CD14-positive monocyte (primary cell): ENCODE measurements around the gene MCF2L. TPM values are rescaled to one million over a fixed set of nuclear protein-coding genes. Genes with fewer than 3 reads are reported as not detected.

ENCODE experiments used
- DNase-seq, 3 donors: peaks; one replicate each; pipeline ENCODE4 v3.0.0-alpha.2; 2011 to 2022
- H2AFZ ChIP-seq: 2 replicates; pipeline ENCODE4 v1.6.0; 2012; ENCODE audit warnings: mild to moderate bottlenecking, low read depth, low read length, inconsistent platforms; ENCODE audit not compliant: insufficient read depth, poor library complexity, severe bottlenecking
- H3K27ac ChIP-seq, 2 donors: 1 replicate in 1 of 2; 2 replicates in 1 of 2; pipeline ENCODE4 v1.5.1; 2012 to 2013; ENCODE audit warnings: low read length in 2 of 2, control low read depth in 1 of 2, inconsistent platforms in 1 of 2, low read depth in 1 of 2, mild to moderate bottlenecking in 1 of 2
- H3K27me3 ChIP-seq, 2 donors: one replicate each; pipeline versions ENCODE4 v1.6.0 to v1.6.1; 2011 to 2013; ENCODE audit warnings: low read length in 2 of 2; ENCODE audit not compliant: control insufficient read depth in 2 of 2, insufficient read depth in 2 of 2
- H3K36me3 ChIP-seq, 2 donors: replicated peaks in 1 of 2; 1 replicate in 1 of 2; 2 replicates in 1 of 2; pipeline versions ENCODE4 v1.5.1 to v1.6.1; 2012 to 2013; ENCODE audit warnings: low read length in 2 of 2, control low read depth in 1 of 2, inconsistent platforms in 1 of 2, mild to moderate bottlenecking in 1 of 2; ENCODE audit not compliant: insufficient read depth in 2 of 2, control insufficient read depth in 1 of 2
- H3K4me1 ChIP-seq, 2 donors: 1 replicate in 1 of 2; 2 replicates in 1 of 2; pipeline versions ENCODE4 v1.5.1 to v1.6.1; 2012 to 2013; ENCODE audit warnings: low read length in 2 of 2, control low read depth in 1 of 2, inconsistent platforms in 1 of 2, mild to moderate bottlenecking in 1 of 2, moderate library complexity in 1 of 2; ENCODE audit not compliant: insufficient read depth in 2 of 2, control insufficient read depth in 1 of 2
- H3K4me2 ChIP-seq: replicated peaks from 2 replicates; pipeline ENCODE3; 2012; ENCODE audit warnings: low read length, moderate library complexity, mild to moderate bottlenecking; ENCODE audit not compliant: poor library complexity, severe bottlenecking; ENCODE audit errors: extremely low read depth
- H3K4me3 ChIP-seq, 3 experiments: fragments of 200-600 bp in 1 of 3; sonication (generic) in 1 of 3; replicated peaks in 1 of 3; 1 replicate in 2 of 3; 2 replicates in 1 of 3; pipeline ENCODE4 v1.5.1; 2011 to 2013; ENCODE audit warnings: low read length in 3 of 3, mild to moderate bottlenecking in 3 of 3, control low read depth in 2 of 3, low read depth in 2 of 3, inconsistent platforms in 1 of 3, moderate library complexity in 1 of 3
- H3K79me2 ChIP-seq: 2 replicates; pipeline ENCODE4 v1.6.0; 2012; ENCODE audit warnings: mild to moderate bottlenecking, control low read depth, inconsistent platforms, low read length, moderate library complexity; ENCODE audit not compliant: insufficient read depth
- H3K9ac ChIP-seq: 2 replicates; pipeline ENCODE4 v1.6.0; 2017; ENCODE audit warnings: low read length, mild to moderate bottlenecking; ENCODE audit not compliant: insufficient read depth, poor library complexity, severe bottlenecking
- H3K9me3 ChIP-seq, 2 donors: replicated peaks in 1 of 2; 1 replicate in 1 of 2; 2 replicates in 1 of 2; pipeline versions ENCODE4 v1.5.1 to v1.6.1; 2012 to 2013; ENCODE audit warnings: low read length in 2 of 2, control low read depth in 1 of 2; ENCODE audit not compliant: control insufficient read depth in 1 of 2, insufficient read depth in 1 of 2
- H4K20me1 ChIP-seq: 2 replicates; pipeline ENCODE4 v1.6.0; 2012; ENCODE audit warnings: mild to moderate bottlenecking, low read length, control low read depth, moderate library complexity; ENCODE audit not compliant: insufficient read depth
- H3K27ac Mint-ChIP-seq, 7 donors: one replicate each; pipeline ENCODE4 v1.8.0; 2020; ENCODE audit warnings: mild to moderate bottlenecking in 7 of 7, mixed read lengths in 7 of 7, moderate library complexity in 6 of 7, inconsistent platforms in 2 of 7
- H3K27me3 Mint-ChIP-seq, 3 donors: one replicate each; pipeline ENCODE4 v1.8.0; 2021 to 2022; ENCODE audit warnings: low read depth in 3 of 3, mild to moderate bottlenecking in 3 of 3, mixed read lengths in 3 of 3, moderate library complexity in 3 of 3, inconsistent platforms in 1 of 3
- H3K36me3 Mint-ChIP-seq, 2 donors: one replicate each; pipeline ENCODE4 v1.8.0; 2020; ENCODE audit warnings: mixed read lengths in 2 of 2, inconsistent platforms in 1 of 2, mild to moderate bottlenecking in 1 of 2
- H3K4me1 Mint-ChIP-seq: one replicate; pipeline ENCODE4 v1.8.0; 2020; ENCODE audit warnings: mild to moderate bottlenecking, mixed read lengths
- H3K4me3 Mint-ChIP-seq, 2 donors: one replicate each; pipeline ENCODE4 v1.8.0; 2020; ENCODE audit warnings: mild to moderate bottlenecking in 2 of 2, mixed read lengths in 2 of 2, moderate library complexity in 1 of 2
- H3K9me3 Mint-ChIP-seq, 7 donors: one replicate each; pipeline ENCODE4 v1.8.0; 2020 to 2022; ENCODE audit warnings: mixed read lengths in 7 of 7, mild to moderate bottlenecking in 6 of 7, moderate library complexity in 6 of 7, inconsistent platforms in 2 of 7
- WGBS: methylation state at CpG from one replicate; pipeline ENCODE4 v1.1.5; 2013; ENCODE audit warnings: missing lambda C conversion rate; ENCODE audit not compliant: insufficient coverage; 5-methylcytosine and 5-hydroxymethylcytosine counted together
- intact Hi-C, 2 donors: fragments of 100-400 bp; cut with micrococcal nuclease; formaldehyde crosslinking; loops; one replicate each; pipeline versions ENCODE4 v1.15.0 to v1.15.1; 2023
- polyA plus RNA-seq, 3 donors: library from polyadenylated mRNA; depleted of rRNA in 1 of 3; unstranded in 2 of 3; stranded (reverse) in 1 of 3; fragments of 300-500 nt in 2 of 3; fragments of >200 nt in 1 of 3; fragmentation: Illumina TruSeq in 2 of 3; gene quantifications; 1 replicate in 2 of 3; 2 replicates in 1 of 3; pipeline ENCODE4 v1.2.3, GENCODE V29; 2012 to 2021
- TF ChIP-seq, protein P1 (sequence below): fragments of 200-600 bp; IDR thresholded peaks from one replicate; pipeline ENCODE4 v1.8.0; 2022; ENCODE audit warnings: antibody characterized with exemption, mild to moderate bottlenecking

MCF2L gene
- polyA plus RNA-seq, 3 donors: not detected

DNA sequence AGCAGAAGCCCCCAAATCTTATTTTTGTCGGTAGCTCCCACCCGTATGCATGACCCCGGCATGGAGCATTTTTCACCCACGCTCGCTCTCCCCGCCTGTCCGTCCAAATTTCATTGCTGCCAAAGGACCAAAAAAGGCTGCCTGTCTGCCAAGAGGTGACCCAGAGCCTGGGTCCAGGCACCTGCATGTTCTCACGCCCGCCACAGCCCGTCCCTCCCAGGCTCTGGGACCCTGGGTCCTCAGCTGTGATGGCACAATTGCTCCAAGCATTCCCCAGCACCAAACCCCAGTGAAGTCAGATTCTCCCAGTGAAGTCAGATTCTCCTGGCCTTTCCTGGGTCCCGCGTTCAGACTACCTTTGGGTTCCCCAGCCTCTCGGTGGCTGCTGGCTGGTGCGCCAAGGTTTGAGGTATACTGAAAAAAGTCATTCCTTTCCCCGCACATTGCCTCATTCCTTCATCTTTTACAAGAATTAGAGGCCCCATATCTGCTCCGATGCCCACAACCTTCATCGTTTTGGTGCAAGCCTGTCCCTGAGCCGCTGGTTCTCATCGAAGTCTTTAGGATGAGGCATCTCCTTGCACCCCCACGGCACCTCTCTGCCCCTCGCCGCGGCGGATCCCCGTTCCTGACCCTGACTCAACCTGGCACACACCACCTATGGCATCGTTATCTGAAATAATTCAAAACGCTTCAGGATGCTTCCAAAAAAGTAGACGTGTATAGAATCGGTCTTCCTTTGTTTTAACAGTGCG is 77.3 kb downstream of the MCF2L start:
- no peaks in the 10 kb centered on the region for H4K20me1 ChIP-seq
- H3K27ac ChIP-seq: no peak overlapping the region
- H3K9ac ChIP-seq: no peak overlapping the region
- no peak overlapping the region for H2AFZ ChIP-seq
- H3K4me2 ChIP-seq: no peak overlapping the region
- Mint-ChIP-seq H3K9me3 (no peaks in the 10 kb centered on the region), H3K36me3 (no peaks in the 10 kb centered on the region), H3K27ac (no peak overlapping the region), H3K4me1 (no peaks in the 10 kb centered on the region), H3K4me3 (no peak overlapping the region), H3K27me3 (peaks cover 0 to 5% (median 2%) of the 10 kb centered on the region in 3 donors)
- H3K36me3 ChIP-seq: no peaks in the 10 kb centered on the region
- H3K4me3 ChIP-seq: no peak overlapping the region
- TF ChIP-seq, protein P1, sequence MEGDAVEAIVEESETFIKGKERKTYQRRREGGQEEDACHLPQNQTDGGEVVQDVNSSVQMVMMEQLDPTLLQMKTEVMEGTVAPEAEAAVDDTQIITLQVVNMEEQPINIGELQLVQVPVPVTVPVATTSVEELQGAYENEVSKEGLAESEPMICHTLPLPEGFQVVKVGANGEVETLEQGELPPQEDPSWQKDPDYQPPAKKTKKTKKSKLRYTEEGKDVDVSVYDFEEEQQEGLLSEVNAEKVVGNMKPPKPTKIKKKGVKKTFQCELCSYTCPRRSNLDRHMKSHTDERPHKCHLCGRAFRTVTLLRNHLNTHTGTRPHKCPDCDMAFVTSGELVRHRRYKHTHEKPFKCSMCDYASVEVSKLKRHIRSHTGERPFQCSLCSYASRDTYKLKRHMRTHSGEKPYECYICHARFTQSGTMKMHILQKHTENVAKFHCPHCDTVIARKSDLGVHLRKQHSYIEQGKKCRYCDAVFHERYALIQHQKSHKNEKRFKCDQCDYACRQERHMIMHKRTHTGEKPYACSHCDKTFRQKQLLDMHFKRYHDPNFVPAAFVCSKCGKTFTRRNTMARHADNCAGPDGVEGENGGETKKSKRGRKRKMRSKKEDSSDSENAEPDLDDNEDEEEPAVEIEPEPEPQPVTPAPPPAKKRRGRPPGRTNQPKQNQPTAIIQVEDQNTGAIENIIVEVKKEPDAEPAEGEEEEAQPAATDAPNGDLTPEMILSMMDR: no peak
- intact Hi-C loops: no loop called here
- 96% methylated on average over 28 of the region's 30 CpGs for WGBS
- H3K79me2 ChIP-seq: no peaks in the 10 kb centered on the region
- H3K4me1 ChIP-seq: no peaks in the 10 kb centered on the region
- DNase-seq: no peak
- H3K27me3 ChIP-seq: no peaks in the 10 kb centered on the region
- no peaks in the 10 kb centered on the region for H3K9me3 ChIP-seq

DNA sequence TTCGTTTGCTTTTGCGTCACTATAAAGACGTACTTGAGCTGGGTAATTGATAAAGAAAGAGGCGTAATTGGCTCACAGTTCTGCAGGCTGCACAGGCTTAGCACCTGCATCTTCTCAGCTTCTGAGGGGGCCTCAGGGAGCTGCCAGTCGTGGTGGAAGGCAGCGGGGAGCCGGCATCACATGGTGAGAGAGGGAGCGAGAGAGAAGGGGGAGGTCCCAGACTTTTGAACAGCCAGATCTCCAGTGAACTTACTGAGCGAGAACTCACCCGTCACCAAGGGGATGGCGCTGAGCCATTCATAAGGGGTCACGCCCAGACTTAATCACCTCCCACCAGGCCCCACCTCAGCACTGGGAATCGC is 77.8 kb downstream of the MCF2L start:
- no peaks in the 10 kb centered on the region for H3K4me1 ChIP-seq
- no peaks in the 10 kb centered on the region for H4K20me1 ChIP-seq
- no peaks in the 10 kb centered on the region for H3K36me3 ChIP-seq
- intact Hi-C loops: no loop called here
- no peak overlapping the region for H3K27ac ChIP-seq
- H3K27me3 ChIP-seq: no peaks in the 10 kb centered on the region
- Mint-ChIP-seq H3K9me3 (no peaks in the 10 kb centered on the region), H3K27ac (no peak overlapping the region), H3K4me3 (no peak overlapping the region), H3K36me3 (no peaks in the 10 kb centered on the region), H3K4me1 (no peaks in the 10 kb centered on the region), H3K27me3 (peaks cover 0 to 5% (median 2%) of the 10 kb centered on the region in 3 donors)
- H3K79me2 ChIP-seq: no peaks in the 10 kb centered on the region
- no peak overlapping the region for H2AFZ ChIP-seq
- H3K4me2 ChIP-seq: no peak overlapping the region
- no peaks in the 10 kb centered on the region for H3K9me3 ChIP-seq
- no peak for DNase-seq
- WGBS: 96% methylated on average over 7 of the region's 13 CpGs
- H3K4me3 ChIP-seq: no peak overlapping the region
- TF ChIP-seq, protein P1: no peak
- no peak overlapping the region for H3K9ac ChIP-seq
